K562 (cell line): Measurements from ENCODE around the gene WT1. TPM values are rescaled to one million over a fixed set of nuclear protein-coding genes. Genes with fewer than 3 reads are reported as not detected.
A peak's percentile ranks its signal among the peaks of the same experiment; 100 is the strongest.

Experiments
- CEBPG ChIP-seq, 3 experiments: fragments of 200-800 bp in 1 of 3; sonication (Bioruptor generic) in 1 of 3; sonication (generic) in 1 of 3; formaldehyde crosslinking in 1 of 3; IDR thresholded peaks in 2 of 3; conservative IDR thresholded peaks in 1 of 3; 2 replicates each; pipeline versions ENCODE4 v1.6.1 to v1.8.0; 2016 to 2022; ENCODE audit warnings: missing compliant biosample characterization in 2 of 3, missing genetic modification characterization in 2 of 3, mild to moderate bottlenecking in 1 of 3, missing genetic modification reagents in 1 of 3
- COPS2 ChIP-seq: fragments of 450-650 bp; conservative IDR thresholded peaks from 2 replicates; pipeline ENCODE4 v1.6.1; 2016; ENCODE audit warnings: mild to moderate bottlenecking, moderate library complexity
- CTBP1 ChIP-seq: fragments of 450-650 bp; IDR thresholded peaks from 2 replicates; pipeline ENCODE4 v1.6.1; 2016; ENCODE audit warnings: borderline replicate concordance
- GABPB2 ChIP-seq: fragments of 250-450 bp; sonication (Bioruptor Pico); conservative IDR thresholded peaks from 2 replicates; pipeline ENCODE4 v1.5.1; 2021; ENCODE audit warnings: mild to moderate bottlenecking
- HCFC1 ChIP-seq: IDR thresholded peaks from 2 replicates; pipeline ENCODE4 v1.6.1; 2012; ENCODE audit warnings: low read depth, low read length, improper control_type of control experiment
- HMBOX1 ChIP-seq: sonication (generic); IDR thresholded peaks from 2 replicates; pipeline ENCODE4 v1.6.1; 2016
- LCOR ChIP-seq: sonication (generic); formaldehyde crosslinking; IDR thresholded peaks from 2 replicates; pipeline ENCODE4 v1.8.0; 2022; ENCODE audit warnings: mild to moderate bottlenecking, missing genetic modification reagents
- MYC ChIP-seq, 2 experiments: fragments of 250-450 bp in 1 of 2; sonication (Bioruptor Pico) in 1 of 2; IDR thresholded peaks; 2 replicates each; pipeline versions ENCODE4 v1.5.1 to v1.6.1; 2012 to 2021; ENCODE audit warnings: low read depth in 2 of 2, borderline replicate concordance in 1 of 2, improper control_type of control experiment in 1 of 2, low read length in 1 of 2, mild to moderate bottlenecking in 1 of 2, moderate library complexity in 1 of 2
- NONO ChIP-seq, 2 experiments: fragments of 200-400 bp in 1 of 2; fragments of 450-650 bp in 1 of 2; formaldehyde crosslinking in 1 of 2; IDR thresholded peaks; 2 replicates each; pipeline ENCODE4 v1.6.1; 2017; ENCODE audit warnings: low read depth in 2 of 2, mild to moderate bottlenecking in 2 of 2, moderate library complexity in 2 of 2, low read length in 1 of 2
- SLC30A9 ChIP-seq: fragments of 250-450 bp; sonication (Bioruptor Pico); IDR thresholded peaks from 2 replicates; pipeline ENCODE4 v1.8.0; 2022; ENCODE audit warnings: mild to moderate bottlenecking, moderate library complexity
- SP1 ChIP-seq: sonication (generic); formaldehyde crosslinking; IDR thresholded peaks from 2 replicates; pipeline ENCODE4 v1.8.1; 2022; ENCODE audit warnings: mild to moderate bottlenecking, missing genetic modification reagents
- STAT5A ChIP-seq: IDR thresholded peaks from 2 replicates; pipeline ENCODE4 v1.6.1; 2012; ENCODE audit warnings: low read length, inconsistent platforms, borderline replicate concordance
- TEAD1 ChIP-seq, 2 experiments: fragments of 450-650 bp in 1 of 2; sonication (generic) in 1 of 2; formaldehyde crosslinking; IDR thresholded peaks; 2 replicates each; pipeline versions ENCODE4 v1.4.0 to v1.8.0; 2020 to 2022; ENCODE audit warnings: mild to moderate bottlenecking in 2 of 2, missing genetic modification reagents in 1 of 2
- TEAD4 ChIP-seq, 2 experiments: sonication (generic) in 1 of 2; formaldehyde crosslinking in 1 of 2; IDR thresholded peaks; 2 replicates each; pipeline versions ENCODE4 v1.6.1 to v1.8.0; 2012 to 2022; ENCODE audit warnings: borderline replicate concordance in 1 of 2, inconsistent platforms in 1 of 2, low read length in 1 of 2, mild to moderate bottlenecking in 1 of 2, missing genetic modification reagents in 1 of 2
- THRA ChIP-seq: fragments of 450-650 bp; IDR thresholded peaks from 2 replicates; pipeline ENCODE4 v1.6.1; 2017; ENCODE audit warnings: mild to moderate bottlenecking, moderate library complexity
- XRCC3 ChIP-seq: fragments of 450-650 bp; IDR thresholded peaks from 2 replicates; pipeline ENCODE4 v1.6.1; 2017; ENCODE audit warnings: mild to moderate bottlenecking, moderate library complexity
- ZNF347 ChIP-seq: fragments of 450-650 bp; formaldehyde crosslinking; IDR thresholded peaks from 2 replicates; pipeline ENCODE4 v1.4.0; 2020; ENCODE audit warnings: low read depth, mild to moderate bottlenecking, moderate library complexity
- ZNF41 ChIP-seq: fragments of 250-450 bp; sonication (Bioruptor Pico); conservative IDR thresholded peaks from 2 replicates; pipeline ENCODE4 v1.4.0; 2020; ENCODE audit warnings: mild to moderate bottlenecking
- ZNF766 ChIP-seq: fragments of 200-800 bp; sonication (Bioruptor generic); conservative IDR thresholded peaks from 2 replicates; pipeline ENCODE4 v1.6.1; 2016; ENCODE audit warnings: missing genetic modification characterization, missing compliant biosample characterization
- polyA plus RNA-seq, 8 experiments: library from polyadenylated mRNA; depleted of rRNA in 4 of 8; stranded (reverse) in 5 of 8; unstranded in 3 of 8; fragments of >200 nt; fragmentation: Nextera tagmentation in 2 of 8; fragmentation: Illumina TruSeq in 1 of 8; extraction: Ambion mirVana in 2 of 8; extraction: Trizol in 1 of 8; gene quantifications; 2 replicates each; pipeline versions ENCODE4 v1.2.1 to v1.2.3, GENCODE V29; 2011 to 2014; ENCODE audit warnings: inconsistent platforms in 1 of 8, missing spikeins in 1 of 8
- total RNA-seq, 7 experiments: library from RNA; depleted of rRNA in 6 of 7; stranded (reverse); fragments of >200 nt in 6 of 7; fragmentation: Illumina TruSeq in 2 of 7; extraction: Trizol in 2 of 7; gene quantifications; 2 replicates each; pipeline versions ENCODE4 v1.2.1 to v1.2.3, GENCODE V29; 2011 to 2021; ENCODE audit warnings: low replicate concordance in 1 of 7

Gene WT1
- total and polyA plus RNA-seq, 9 of the 15 experiments (the other 6 are each of a cell fraction or from before 2014, with no cell fraction given), result 7.1 to 33.8 (median 19.4) TPM

- TF ChIP-seq COPS2, result no peak
- TF ChIP-seq SLC30A9 (CRISPR knock-in tag), result no peak
- TF ChIP-seq CTBP1, result peak; percentile 41; the same call in 1 of the 2 replicates
- no peak for TF ChIP-seq NONO (IDR thresholded peaks at IDR 0.05; ENCODE audit: low read depth in 2 of 2, low read length in 1 of 2)
- TF ChIP-seq TEAD4 (IDR thresholded peaks at IDR 0.05; ENCODE audit: low read length), result peak; percentile 50
- TF ChIP-seq TEAD4 (CRISPR knock-in tag; IDR thresholded peaks at IDR 0.05; ENCODE audit: borderline replicate concordance), result no peak
- TF ChIP-seq STAT5A, result no peak
- no peak for TF ChIP-seq TEAD1 (CRISPR knock-in tag; IDR thresholded peaks at IDR 0.05)
- no peak for TF ChIP-seq GABPB2 (CRISPR knock-in tag)
- TF ChIP-seq MYC (IDR thresholded peaks at IDR 0.05; ENCODE audit: low read depth, low read length), result peak; percentile 88
- no peak for TF ChIP-seq MYC (CRISPR knock-in tag; IDR thresholded peaks at IDR 0.05; ENCODE audit: borderline replicate concordance, low read depth)
- no peak for TF ChIP-seq ZNF347 (CRISPR knock-in tag)
- no peak for TF ChIP-seq SP1 (CRISPR knock-in tag)
- TF ChIP-seq ZNF766 (CRISPR knock-in tag), result no peak
- no peak for TF ChIP-seq LCOR (CRISPR knock-in tag)
- TF ChIP-seq HCFC1, result no peak
- TF ChIP-seq THRA, result no peak
- no peak for TF ChIP-seq CEBPG (CRISPR knock-in tag; IDR thresholded peaks at IDR 0.05)
- TF ChIP-seq CEBPG (tag; conservative IDR thresholded peaks at IDR 0.05 in 1 of 2, IDR thresholded peaks at IDR 0.05 in 1 of 2), result peak in 1 of 2 experiments; percentile 39; a peak in 2 of 4 replicates
- no peak for TF ChIP-seq XRCC3
- TF ChIP-seq ZNF41 (CRISPR knock-in tag), result no peak
- peak; percentile 92 for TF ChIP-seq HMBOX1
Measured at GRCh38 chr11:32448232-32448631, 12.9 kb upstream of the WT1 start (continued).
